GM18511 (cell line): ENCODE results near the gene TJAP1.
"Not testable (repeated sequence)": the region's sequence is repeated elsewhere in the genome, so short reads cannot be mapped to it uniquely, and the experiment has no call there.

Experiments used
- ATAC-seq: cut with Tn5 transposase; IDR thresholded peaks from one replicate; pipeline ENCODE4 v1.9.1; 2021; ENCODE audit warnings: mild to moderate bottlenecking, moderate library complexity; ENCODE audit not compliant: unreplicated experiment

The TJAP1 gene

DNA sequence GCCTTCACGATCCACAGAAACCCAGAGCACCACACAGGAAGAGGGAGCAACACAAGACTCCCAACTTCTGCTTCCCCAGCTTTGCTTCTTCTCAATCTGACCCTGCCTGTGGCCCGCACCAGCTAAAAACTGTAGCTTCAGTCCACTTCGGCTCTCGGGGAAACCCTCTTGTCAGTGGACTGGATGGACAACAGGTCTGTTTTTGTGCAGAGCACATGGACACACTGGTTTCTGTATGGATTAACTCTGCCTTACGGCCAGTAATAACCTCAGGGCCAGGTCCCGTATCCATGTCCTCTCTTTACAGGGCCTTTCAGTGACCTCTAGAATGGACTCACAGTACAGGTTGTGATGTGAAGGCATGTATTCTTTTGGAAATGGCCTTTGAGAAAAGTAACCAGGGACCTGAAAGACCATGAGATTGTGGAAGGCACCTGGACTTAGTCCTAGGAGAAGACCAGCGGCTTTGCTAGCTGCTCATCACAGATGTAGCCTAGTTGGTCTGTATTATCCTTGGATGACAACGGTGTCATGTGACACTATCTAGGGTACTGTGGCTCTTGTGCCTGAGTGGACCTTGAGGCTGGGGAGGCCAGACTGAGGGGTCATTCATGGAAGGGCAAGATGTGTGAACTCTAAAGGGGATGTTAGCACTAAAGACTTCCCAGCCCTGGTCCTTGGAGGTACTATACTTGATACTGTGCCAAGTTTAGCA is 45.3 kb downstream of the TJAP1 start:
- ATAC-seq: no peak

DNA sequence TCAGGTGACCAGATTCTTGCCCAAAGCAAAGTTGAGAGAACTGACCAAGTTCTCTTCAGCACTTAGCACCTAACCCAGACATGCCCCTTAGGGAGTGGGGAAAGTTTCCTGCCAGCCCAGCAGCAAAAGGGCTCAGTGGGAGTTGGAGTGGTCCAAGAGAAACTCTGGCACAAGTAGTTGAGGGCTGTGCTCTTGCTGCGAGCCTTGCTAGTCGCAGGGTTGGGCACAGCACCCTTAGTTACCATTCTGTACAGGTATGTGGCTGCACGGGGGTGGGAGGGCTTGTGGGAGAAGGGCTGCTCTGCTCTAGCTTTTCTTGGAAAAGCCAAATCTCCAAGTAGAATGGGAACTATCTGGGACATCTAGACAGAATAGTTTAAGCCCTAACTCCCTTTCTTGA is 45.9 kb downstream of the TJAP1 start:
- no peak for ATAC-seq

DNA sequence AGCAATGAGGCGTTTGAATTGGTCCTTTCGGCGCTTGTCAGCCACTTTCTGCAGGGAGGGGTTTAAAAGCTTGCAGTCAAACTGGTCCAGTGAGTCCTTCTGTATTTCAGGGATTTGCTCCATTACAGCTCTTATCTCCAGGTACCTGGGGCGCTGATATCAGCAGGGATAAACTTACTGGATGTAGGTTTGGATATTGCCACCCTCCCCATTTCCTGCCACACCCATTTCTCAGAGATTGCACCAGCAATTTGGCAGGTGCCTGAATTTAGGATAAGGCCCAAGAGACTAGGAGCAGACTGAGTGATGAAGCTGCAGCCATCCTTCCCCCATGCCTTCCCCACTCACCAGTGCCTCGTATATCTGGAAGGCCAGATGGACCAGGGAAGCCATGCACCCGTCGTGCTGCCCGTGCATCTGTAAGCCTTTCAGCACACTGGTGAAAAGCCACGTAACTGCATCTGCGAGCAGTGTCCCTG is 47.2 kb downstream of the TJAP1 start:
- ATAC-seq: no peak

DNA sequence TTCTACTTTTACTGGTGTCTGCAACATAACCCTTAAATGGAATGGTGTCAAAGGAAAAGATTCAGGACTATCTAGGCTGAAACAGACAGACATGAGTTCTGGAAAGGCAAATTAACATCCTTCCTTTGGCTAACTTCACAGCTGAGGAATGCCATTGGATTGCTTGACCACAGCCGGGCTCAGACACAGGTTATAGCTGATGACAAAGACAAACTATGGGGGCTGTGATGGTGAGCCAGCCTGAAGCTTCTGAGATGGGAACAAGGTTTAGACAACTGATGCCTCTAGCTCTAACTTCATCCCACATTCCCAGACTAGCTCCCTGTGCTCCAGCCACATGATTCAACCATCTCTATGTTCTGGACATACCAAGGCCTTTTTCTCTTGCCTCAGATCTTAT is 54.8 kb downstream of the TJAP1 start:
- ATAC-seq: no peak

DNA sequence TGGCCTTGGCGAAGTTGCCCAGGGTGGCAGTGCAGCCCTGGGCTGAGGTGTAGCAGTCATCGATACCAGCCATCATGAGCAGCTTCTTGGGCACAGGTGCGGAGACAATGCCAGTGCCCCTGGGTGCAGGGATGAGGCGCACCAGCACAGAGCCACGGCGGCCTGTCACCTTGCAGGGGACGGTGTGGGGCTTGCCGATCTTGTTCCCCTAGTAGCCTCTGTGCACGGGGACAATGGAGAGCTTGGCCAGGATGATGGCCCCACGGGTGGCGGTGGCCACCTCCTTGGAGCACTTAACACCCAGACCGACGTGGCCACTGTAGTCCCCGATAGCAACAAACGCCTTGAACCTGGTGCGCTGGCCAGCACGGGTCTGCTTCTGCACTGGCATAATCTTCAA is 61.6 kb downstream of the TJAP1 start:
- not testable (repeated sequence) for ATAC-seq

DNA sequence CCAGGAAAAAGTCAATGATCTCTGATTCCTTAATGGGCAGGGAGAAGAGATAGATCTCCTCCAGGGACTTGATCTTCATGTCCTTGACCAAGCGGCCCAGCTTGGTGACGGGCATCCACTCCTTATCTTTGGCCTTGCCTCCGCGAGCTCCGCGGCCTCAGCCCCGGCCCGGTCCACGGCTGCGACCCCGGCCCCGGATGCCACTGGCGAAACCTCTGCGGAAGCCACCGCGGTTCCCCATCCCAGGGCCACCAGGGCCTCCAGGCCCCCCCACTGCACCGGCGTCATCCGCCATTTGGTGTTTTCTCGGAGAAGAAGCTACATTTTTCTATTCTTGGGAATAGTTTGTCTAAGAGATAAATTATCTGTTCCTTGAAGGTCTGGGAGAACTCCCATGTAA is 62.0 kb downstream of the TJAP1 start:
- ATAC-seq: not testable (repeated sequence)

DNA sequence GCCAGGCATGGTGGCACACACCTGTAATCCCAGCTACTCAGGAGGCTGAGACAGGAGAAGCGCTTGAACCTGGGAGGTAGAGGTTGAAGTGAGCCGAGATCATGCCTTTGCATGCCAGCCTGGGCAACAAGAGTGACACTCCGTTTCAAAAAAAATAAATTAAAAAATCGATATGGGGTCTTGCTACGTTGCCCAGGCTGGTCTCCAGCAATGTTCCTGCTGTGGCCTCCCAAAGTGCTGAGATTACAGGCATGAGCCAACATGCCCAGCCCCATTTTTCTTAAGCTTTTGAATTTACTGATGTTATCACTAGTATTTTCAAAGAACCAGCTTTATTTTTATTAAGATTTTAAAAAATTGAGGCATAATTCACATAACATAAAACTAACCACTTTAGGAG is 63.1 kb downstream of the TJAP1 start:
- ATAC-seq: no peak

DNA sequence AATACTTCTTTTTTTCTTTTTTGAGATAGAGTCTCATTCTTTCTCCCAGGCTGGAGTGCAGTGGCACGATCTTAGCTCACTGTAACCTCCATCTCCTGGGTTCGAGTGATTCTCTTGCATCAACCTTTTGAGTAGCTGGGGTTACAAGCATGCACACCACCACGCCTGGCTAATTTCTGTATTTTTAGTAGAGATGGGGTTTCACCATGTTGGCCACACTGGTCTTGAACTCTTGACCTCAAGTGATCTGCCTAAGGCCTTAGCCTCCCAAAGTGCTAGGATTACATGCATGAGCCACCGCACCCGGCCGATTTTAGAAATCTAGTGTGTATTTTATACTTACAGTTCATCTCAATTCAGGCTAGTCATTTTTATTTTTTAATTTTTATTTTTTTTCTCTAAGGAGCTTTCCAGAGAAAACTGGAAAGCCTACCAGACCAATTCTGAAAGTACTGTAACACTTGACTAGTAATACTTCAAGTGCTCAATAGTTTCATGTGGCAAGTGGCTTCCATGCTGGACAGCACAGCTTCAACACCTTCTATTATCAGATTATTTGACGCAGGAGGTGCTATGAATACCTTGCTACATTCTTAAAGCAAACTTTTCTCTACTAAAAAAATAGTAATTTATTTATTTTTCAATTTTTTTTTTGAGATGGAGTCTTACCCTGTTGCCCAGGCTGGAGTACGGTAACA is 64.6 kb downstream of the TJAP1 start:
- no peak for ATAC-seq

DNA sequence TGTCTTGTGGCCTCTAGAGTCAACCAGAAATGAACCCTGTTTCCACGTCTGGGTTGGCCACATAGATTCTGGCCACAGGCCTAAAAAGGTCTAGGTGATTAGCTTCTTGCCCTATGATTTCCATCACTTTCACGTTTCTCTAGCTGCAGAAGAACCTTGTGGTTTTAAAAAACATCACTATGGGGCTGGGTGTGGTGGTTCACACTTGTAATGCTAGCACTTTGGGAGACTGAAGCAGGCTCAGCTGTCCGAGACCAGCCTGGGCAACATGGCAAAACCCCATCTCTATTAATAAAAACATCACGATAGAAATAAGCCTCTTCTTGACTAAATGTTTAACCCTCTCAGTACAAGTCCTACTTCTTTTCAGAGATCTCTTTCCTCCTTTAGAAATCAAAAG is 67.1 kb downstream of the TJAP1 start:
- ATAC-seq: no peak

DNA sequence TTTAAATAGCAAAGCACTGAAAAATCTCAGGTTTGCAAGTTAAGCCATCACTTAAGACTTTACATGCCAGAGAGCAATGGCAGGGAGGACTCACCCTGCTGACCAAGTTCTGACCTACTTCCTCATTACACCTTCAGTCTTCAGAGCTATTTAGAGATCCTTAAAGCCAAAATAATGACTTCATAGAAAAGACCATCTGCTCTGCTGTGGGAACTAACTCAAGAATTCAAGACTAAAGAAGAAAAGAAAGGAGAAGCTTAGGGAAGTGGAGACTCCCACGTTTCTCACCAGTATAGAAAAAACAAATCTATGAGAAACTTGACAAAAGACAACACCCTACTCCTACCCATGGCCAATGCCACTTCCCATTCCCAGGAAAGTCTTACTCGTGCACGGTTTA is 69.9 kb downstream of the TJAP1 start:
- ATAC-seq: no peak
